H1 (cell line): ENCODE measurements around the gene MALT1. TPM values are rescaled to one million over a fixed set of nuclear protein-coding genes. Genes with fewer than 3 reads are reported as not detected.
"Not testable (repeated sequence)": the region's sequence is repeated elsewhere in the genome, so short reads cannot be mapped to it uniquely, and the experiment has no call there.

ENCODE experiments used
- CTCF ChIA-PET: fragments of 300-600 bp; sonication (Branson Sonifier 250); formaldehyde crosslinking; loops from one replicate; lab custom pipeline; 2021; ENCODE audit not compliant: partially characterized antibody; lab: Charles Lee
- POLR2A ChIA-PET: fragments of 300-600 bp; sonication (Branson Sonifier 250); formaldehyde crosslinking; loops from one replicate; lab custom pipeline; 2021; ENCODE audit warnings: inconsistent platforms; ENCODE audit not compliant: partially characterized antibody; lab: Charles Lee
- DNase-seq, 2 experiments: peaks; one replicate each; pipeline versions ENCODE4 v3.0.0 to v3.0.0-alpha.2; 2010 to 2022; ENCODE audit warnings: low spot score in 2 of 2, low read depth in 1 of 2, mixed read lengths in 1 of 2
- FAIRE-seq: peaks from 2 replicates; lab custom pipeline; 2011; peaks lifted over from hg19 to GRCh38; lab: Jason Lieb, UNC
- H2AFZ ChIP-seq: 2 replicates; pipeline ENCODE4 v1.8.1; 2012; ENCODE audit warnings: low read length, inconsistent platforms
- H2AK5ac ChIP-seq: 2 replicates; pipeline ENCODE4 v1.6.1; 2013; ENCODE audit warnings: low read depth, low read length
- H2BK120ac ChIP-seq: replicated peaks from 2 replicates; pipeline ENCODE3; 2013; ENCODE audit warnings: low read depth, low read length, inconsistent platforms
- H2BK12ac ChIP-seq: 2 replicates; pipeline ENCODE4 v1.6.1; 2013; ENCODE audit warnings: low read depth, low read length
- H2BK15ac ChIP-seq: 2 replicates; pipeline ENCODE4 v1.6.1; 2013; ENCODE audit warnings: low read length
- H2BK20ac ChIP-seq: 2 replicates; pipeline ENCODE4 v1.6.1; 2013; ENCODE audit warnings: low read length
- H2BK5ac ChIP-seq: 2 replicates; pipeline ENCODE4 v1.6.1; 2013; ENCODE audit warnings: low read depth, low read length
- H3K14ac ChIP-seq: 2 replicates; pipeline ENCODE4 v1.6.1; 2013; ENCODE audit warnings: inconsistent platforms; ENCODE audit not compliant: insufficient read length
- H3K18ac ChIP-seq: 2 replicates; pipeline ENCODE4 v1.6.1; 2013; ENCODE audit warnings: low read length; ENCODE audit errors: extremely low read depth
- H3K23ac ChIP-seq: 2 replicates; pipeline ENCODE4 v1.6.1; 2013; ENCODE audit warnings: inconsistent platforms; ENCODE audit not compliant: insufficient read length
- H3K23me2 ChIP-seq: 2 replicates; pipeline ENCODE4 v1.6.1; 2013; ENCODE audit warnings: low read depth, low read length
- H3K27ac ChIP-seq: 2 replicates; pipeline ENCODE4 v1.6.1; 2011; ENCODE audit warnings: low read depth, low read length, inconsistent platforms
- H3K27me3 ChIP-seq, 4 experiments: replicated peaks in 1 of 4; 1 replicate in 1 of 4; 2 replicates in 3 of 4; pipeline versions ENCODE4 v1.6.1 to v1.8.1; 2011 to 2013; ENCODE audit warnings: low read length in 3 of 4, mild to moderate bottlenecking in 3 of 4, inconsistent platforms in 2 of 4, mixed read lengths in 2 of 4, moderate library complexity in 1 of 4; ENCODE audit not compliant: control insufficient read depth in 3 of 4, insufficient read depth in 3 of 4; ENCODE audit errors: extremely low read depth in 1 of 4
- H3K36me3 ChIP-seq, 4 experiments: 2 replicates each; pipeline versions ENCODE4 v1.6.1 to v1.8.1; 2011 to 2013; ENCODE audit warnings: mild to moderate bottlenecking in 4 of 4, low read length in 3 of 4, moderate library complexity in 2 of 4, control low read depth in 1 of 4, inconsistent platforms in 1 of 4; ENCODE audit not compliant: insufficient read depth in 4 of 4, control insufficient read depth in 2 of 4
- H3K4ac ChIP-seq: replicated peaks from 2 replicates; pipeline ENCODE3; 2013; ENCODE audit warnings: low read length, low read depth, mixed read lengths, inconsistent platforms; ENCODE audit not compliant: insufficient read length
- H3K4me1 ChIP-seq, 4 experiments: replicated peaks in 1 of 4; 1 replicate in 1 of 4; 2 replicates in 3 of 4; pipeline versions ENCODE4 v1.6.1 to v1.8.1; 2011 to 2013; ENCODE audit warnings: low read length in 3 of 4, inconsistent platforms in 2 of 4, mixed read lengths in 1 of 4; ENCODE audit not compliant: insufficient read depth in 4 of 4, control insufficient read depth in 3 of 4
- H3K4me2 ChIP-seq, 2 experiments: 2 replicates each; pipeline versions ENCODE4 v1.6.1 to v1.8.1; 2011 to 2013; ENCODE audit warnings: low read depth in 2 of 2, low read length in 2 of 2, control low read depth in 1 of 2, inconsistent platforms in 1 of 2, mild to moderate bottlenecking in 1 of 2; ENCODE audit not compliant: insufficient read depth in 1 of 2
- H3K4me3 ChIP-seq, 4 experiments: fragments of 200-600, 300-600 bp in 1 of 4; sonication (generic), shearing (Covaris generic), sonication (Bioruptor Twin) in 1 of 4; 2 replicates each; pipeline versions ENCODE4 v1.5.1 to v1.8.1; 2011 to 2016; ENCODE audit warnings: low read length in 4 of 4, low read depth in 3 of 4, control low read depth in 2 of 4, inconsistent platforms in 2 of 4, mild to moderate bottlenecking in 2 of 4, mixed read lengths in 1 of 4, moderate library complexity in 1 of 4; ENCODE audit not compliant: insufficient read depth in 2 of 4; ENCODE audit errors: extremely low read depth in 1 of 4
- H3K56ac ChIP-seq: replicated peaks from 2 replicates; pipeline ENCODE3; 2013; ENCODE audit warnings: low read depth, mild to moderate bottlenecking, mixed read lengths, low read length, inconsistent platforms; ENCODE audit not compliant: insufficient read length
- H3K79me1 ChIP-seq: 2 replicates; pipeline ENCODE4 v1.6.1; 2013; ENCODE audit warnings: low read depth, low read length, control low read depth
- H3K79me2 ChIP-seq, 2 experiments: 2 replicates each; pipeline versions ENCODE4 v1.6.1 to v1.8.1; 2012 to 2013; ENCODE audit warnings: low read length in 2 of 2, mild to moderate bottlenecking in 2 of 2, inconsistent platforms in 1 of 2; ENCODE audit not compliant: insufficient read depth in 2 of 2, control insufficient read depth in 1 of 2
- H3K9ac ChIP-seq, 4 experiments: replicated peaks in 1 of 4; 1 replicate in 1 of 4; 2 replicates in 3 of 4; pipeline versions ENCODE4 v1.6.1 to v1.8.1; 2011 to 2013; ENCODE audit warnings: low read depth in 3 of 4, low read length in 3 of 4, control low read depth in 2 of 4, mild to moderate bottlenecking in 2 of 4, moderate library complexity in 2 of 4, inconsistent platforms in 1 of 4; ENCODE audit errors: extremely low read depth in 1 of 4
- H3K9me3 ChIP-seq, 2 experiments: 2 replicates each; pipeline versions ENCODE4 v1.6.1 to v1.8.1; 2012 to 2013; ENCODE audit warnings: mild to moderate bottlenecking in 2 of 2, moderate library complexity in 2 of 2, control low read depth in 1 of 2, inconsistent platforms in 1 of 2, low read depth in 1 of 2, low read length in 1 of 2, mixed read lengths in 1 of 2; ENCODE audit not compliant: insufficient read depth in 2 of 2
- H4K20me1 ChIP-seq, 2 experiments: replicated peaks in 1 of 2; 2 replicates each; pipeline versions ENCODE3 to v1.8.1; 2011 to 2013; ENCODE audit warnings: inconsistent platforms in 2 of 2, low read length in 2 of 2, mild to moderate bottlenecking in 1 of 2; ENCODE audit not compliant: insufficient read depth in 2 of 2, control insufficient read depth in 1 of 2
- H4K5ac ChIP-seq: 2 replicates; pipeline ENCODE4 v1.6.1; 2013; ENCODE audit warnings: low read length, low read depth, mixed read lengths, inconsistent platforms; ENCODE audit not compliant: insufficient read length
- H4K8ac ChIP-seq: 2 replicates; pipeline ENCODE4 v1.8.0; 2013; ENCODE audit warnings: mild to moderate bottlenecking, moderate library complexity, low read length, inconsistent platforms; ENCODE audit not compliant: insufficient read depth; ENCODE audit errors: extremely low read depth
- H4K91ac ChIP-seq: replicated peaks from 2 replicates; pipeline ENCODE3; 2013; ENCODE audit warnings: low read length, mixed read lengths, inconsistent platforms; ENCODE audit not compliant: insufficient read length
- FOSL1 ChIP-seq: IDR thresholded peaks from 2 replicates; pipeline ENCODE4 v1.6.1; 2011; ENCODE audit warnings: mild to moderate bottlenecking, low read depth, low read length, moderate library complexity; ENCODE audit not compliant: insufficient read depth
- WGBS, 2 experiments: shearing (Covaris generic) in 1 of 2; methylation state at CpG; one replicate each; pipeline versions ENCODE4 v1.1.6 to v1.1.7; 2013 to 2015; ENCODE audit warnings: low lambda C conversion rate in 2 of 2, mixed read lengths in 2 of 2, inconsistent platforms in 1 of 2, low coverage in 1 of 2, missing lambda C conversion rate in 1 of 2; ENCODE audit not compliant: insufficient replicate concordance in 2 of 2, insufficient coverage in 1 of 2, insufficient read length in 1 of 2; ENCODE audit errors: extremely low coverage in 1 of 2, missing lambda C conversion rate in 1 of 2; 5-methylcytosine and 5-hydroxymethylcytosine counted together
- polyA plus RNA-seq, 7 experiments: library from polyadenylated mRNA; depleted of rRNA in 3 of 7; stranded (reverse) in 5 of 7; unstranded in 2 of 7; fragments of >200 nt in 5 of 7; fragments of 200-250 nt in 2 of 7; gene quantifications; 1 replicate in 5 of 7; 2 replicates in 1 of 7; 4 replicates in 1 of 7; pipeline versions ENCODE4 v1.2.1 to v1.2.3, GENCODE V29; 2011 to 2013; ENCODE audit warnings: missing spikeins in 2 of 7, mixed read lengths in 2 of 7
- total RNA-seq: library from RNA; stranded (reverse); fragmentation: NEBNext Ultra II Directional; extraction: Animal tissue kit (Norgen Biotek cat#: 25700); gene quantifications from 2 replicates; pipeline ENCODE4 v1.2.1, GENCODE V29; 2021

The MALT1 gene
- total and polyA plus RNA-seq, 2 of the 8 experiments (the other 6 are each of a cell fraction or from before 2014, with no cell fraction given), result 10.7 to 25.9 TPM

DNA sequence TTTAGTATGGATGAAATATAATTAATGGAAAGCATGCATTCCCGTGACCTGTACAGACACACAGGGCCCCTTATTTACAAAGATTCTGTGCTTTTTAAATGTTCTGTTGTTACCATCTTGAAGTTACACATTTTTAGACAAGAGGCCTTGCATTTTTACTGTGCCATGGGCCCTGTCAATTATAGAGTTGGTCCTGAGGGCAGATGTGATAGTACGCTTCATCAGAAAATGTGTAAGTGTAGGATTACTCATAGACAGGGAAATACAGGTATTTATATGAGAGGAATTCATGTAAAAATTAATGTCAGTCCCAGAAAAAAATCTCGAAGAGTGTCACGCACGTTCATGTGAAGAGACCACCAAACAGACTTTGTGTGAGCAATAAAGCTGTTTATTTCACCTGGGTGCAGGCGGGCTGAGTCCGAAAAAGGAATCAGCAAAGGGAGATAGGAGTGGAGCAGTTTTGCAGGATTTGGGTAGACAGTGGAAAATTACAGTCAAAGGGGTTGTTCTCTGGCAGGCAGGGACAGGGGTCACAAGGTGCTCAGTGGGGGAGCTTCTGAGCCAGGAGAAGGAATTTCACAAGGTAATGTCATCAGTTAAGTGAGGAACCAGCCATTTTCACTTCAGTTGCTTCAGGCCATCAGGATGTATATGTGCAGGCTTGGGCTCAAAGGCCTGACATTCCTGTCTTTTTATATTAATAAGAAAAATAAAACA lies 30.2 kb upstream of the MALT1 start (continued):
- TF ChIP-seq FOSL1, result no peak
- TF ChIP-seq, all 59 proteins: peak for 0

DNA sequence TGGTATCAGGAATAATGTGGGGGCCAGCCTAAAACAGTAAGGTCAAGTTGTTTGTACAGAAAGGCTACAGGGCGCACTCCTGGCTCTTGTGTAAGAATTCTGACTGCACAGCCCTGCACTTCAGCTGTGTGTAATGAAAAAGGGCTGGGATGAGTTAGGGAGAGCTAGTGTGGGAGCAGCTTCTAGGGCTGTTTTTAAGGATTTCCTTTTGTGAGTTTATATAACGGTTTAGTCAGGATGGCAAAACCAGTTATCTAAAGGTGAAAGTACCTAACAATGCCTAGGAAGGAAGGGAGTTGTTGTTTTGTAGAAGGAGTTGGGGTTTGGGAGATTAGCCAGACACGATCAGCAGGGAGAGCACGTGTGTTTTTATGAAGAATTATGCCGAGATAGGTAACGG lies 27.7 kb upstream of the MALT1 start:
- not testable (repeated sequence) for H3K18ac ChIP-seq, FAIRE-seq, H3K4me3 ChIP-seq

More for the DNA sequence above, 27.7 kb upstream of the MALT1 start:
- H2BK12ac ChIP-seq, H3K79me2 ChIP-seq, H2BK20ac ChIP-seq, H3K27ac ChIP-seq, H3K23ac ChIP-seq, H4K91ac ChIP-seq, H3K23me2 ChIP-seq, H3K9ac ChIP-seq, H3K14ac ChIP-seq, H3K4me2 ChIP-seq, H2AK5ac ChIP-seq, H4K20me1 ChIP-seq, H3K79me1 ChIP-seq, H2BK120ac ChIP-seq, H3K36me3 ChIP-seq, H3K27me3 ChIP-seq, H4K8ac ChIP-seq, H3K56ac ChIP-seq, H2BK15ac ChIP-seq, H4K5ac ChIP-seq, DNase-seq, POLR2A ChIA-PET, H2BK5ac ChIP-seq, H3K4ac ChIP-seq, H2AFZ ChIP-seq, H3K9me3 ChIP-seq: not testable (repeated sequence)
- CTCF ChIA-PET, result interaction anchor here (1.1 kb wide), 1 partner anchor 101 kb away, joined by 3 read pairs; no protein-coding TSS in a partner anchor
- H3K4me1 ChIP-seq, result peaks cover 9 to 17% (median 12%) of the 10 kb centered on the region in 4 experiments; a peak in 6 of 7 replicates
- 92% methylated on average over 6 of the region's 6 CpGs; no CpG with 5 or more reads in 1 of the 2 experiments for WGBS, 2 experiments
